GM10266 (cell line): ENCODE measurements around the gene CA10.

Experiments used
- DNase-seq: peaks from one replicate; pipeline ENCODE4 v3.0.0; 2012; ENCODE audit errors: extremely low spot score
- TF ChIP-seq, protein P1 (sequence below): IDR thresholded peaks from 2 replicates; pipeline ENCODE4 v1.5.1; 2012; ENCODE audit warnings: mild to moderate bottlenecking, low read depth; ENCODE audit not compliant: control insufficient read depth, insufficient read depth; ENCODE audit errors: missing control alignments

The CA10 gene

DNA sequence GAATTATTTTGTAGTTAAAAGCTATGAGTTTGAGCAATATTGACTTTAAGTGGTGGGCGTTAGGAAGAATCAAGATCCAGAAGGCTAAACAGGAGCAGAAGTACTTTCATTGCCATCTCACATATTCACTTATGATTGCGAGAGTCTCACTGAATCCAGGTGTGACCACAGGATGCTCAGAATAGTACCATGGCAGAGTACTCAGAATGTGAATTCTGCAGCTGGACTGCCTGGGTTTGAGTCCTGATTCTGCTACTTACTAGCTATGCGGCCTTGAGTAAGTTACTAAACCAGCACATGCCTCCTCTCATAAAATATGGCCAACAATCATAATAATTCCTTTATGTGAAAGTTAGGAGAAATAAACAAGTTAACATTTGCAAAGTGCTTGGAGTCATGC is 109.5 kb downstream of the CA10 start:
- TF ChIP-seq, protein P1, sequence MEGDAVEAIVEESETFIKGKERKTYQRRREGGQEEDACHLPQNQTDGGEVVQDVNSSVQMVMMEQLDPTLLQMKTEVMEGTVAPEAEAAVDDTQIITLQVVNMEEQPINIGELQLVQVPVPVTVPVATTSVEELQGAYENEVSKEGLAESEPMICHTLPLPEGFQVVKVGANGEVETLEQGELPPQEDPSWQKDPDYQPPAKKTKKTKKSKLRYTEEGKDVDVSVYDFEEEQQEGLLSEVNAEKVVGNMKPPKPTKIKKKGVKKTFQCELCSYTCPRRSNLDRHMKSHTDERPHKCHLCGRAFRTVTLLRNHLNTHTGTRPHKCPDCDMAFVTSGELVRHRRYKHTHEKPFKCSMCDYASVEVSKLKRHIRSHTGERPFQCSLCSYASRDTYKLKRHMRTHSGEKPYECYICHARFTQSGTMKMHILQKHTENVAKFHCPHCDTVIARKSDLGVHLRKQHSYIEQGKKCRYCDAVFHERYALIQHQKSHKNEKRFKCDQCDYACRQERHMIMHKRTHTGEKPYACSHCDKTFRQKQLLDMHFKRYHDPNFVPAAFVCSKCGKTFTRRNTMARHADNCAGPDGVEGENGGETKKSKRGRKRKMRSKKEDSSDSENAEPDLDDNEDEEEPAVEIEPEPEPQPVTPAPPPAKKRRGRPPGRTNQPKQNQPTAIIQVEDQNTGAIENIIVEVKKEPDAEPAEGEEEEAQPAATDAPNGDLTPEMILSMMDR, result no peak
- DNase-seq, result no peak

DNA sequence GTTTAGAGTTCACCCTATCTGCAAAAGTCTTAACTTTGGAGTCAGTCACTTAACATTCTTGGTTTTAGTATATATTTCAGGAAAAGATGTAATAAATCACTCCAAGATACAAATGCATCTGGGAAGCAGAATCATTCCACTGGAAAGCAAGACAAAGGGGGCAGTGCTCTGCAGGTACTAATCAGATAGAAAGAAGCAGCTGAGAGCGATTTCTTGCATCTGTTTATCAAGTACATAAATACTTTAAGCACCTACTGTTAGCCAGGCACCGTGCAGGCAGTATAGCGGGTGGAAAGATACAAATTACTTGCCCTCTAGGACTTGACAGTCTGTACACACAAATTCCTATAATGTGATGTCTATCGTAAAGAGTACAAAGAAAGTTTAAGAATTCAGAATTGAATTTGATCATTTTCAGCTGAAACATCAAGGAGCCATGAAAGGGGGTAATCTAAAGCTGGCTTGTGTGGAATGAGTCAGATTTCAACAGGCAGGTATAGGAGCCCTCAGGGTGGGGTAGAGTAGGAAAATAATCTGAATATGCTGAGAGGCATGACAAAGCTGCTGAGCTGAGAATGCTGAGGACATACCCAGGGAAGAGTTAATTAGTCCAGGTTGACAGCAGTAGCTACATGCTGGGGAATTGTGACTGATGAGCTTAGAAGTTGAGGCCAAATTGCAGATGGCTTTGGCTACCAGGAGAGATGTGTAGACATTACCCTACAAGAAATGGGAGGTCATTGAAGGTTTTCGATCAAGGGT is 110.2 kb downstream of the CA10 start:
- TF ChIP-seq, protein P1, result no peak
- DNase-seq, result no peak

DNA sequence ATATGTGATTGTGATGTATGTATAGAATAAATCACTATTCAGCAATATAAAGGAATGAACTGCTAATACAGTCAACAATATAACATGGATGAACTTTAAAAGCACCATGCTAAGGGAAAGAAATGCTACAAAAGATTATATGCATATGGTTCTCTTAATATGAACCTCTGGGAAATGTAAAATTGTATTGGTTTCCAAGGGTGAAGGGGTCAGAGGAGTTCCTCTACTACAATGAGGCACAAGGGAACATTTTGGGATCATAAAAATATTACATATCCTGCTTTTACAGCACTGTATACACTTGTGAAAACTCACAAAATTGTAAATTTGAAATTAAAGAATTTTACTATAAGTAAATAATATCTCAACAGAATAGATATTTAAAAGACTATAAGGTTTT is 111.4 kb downstream of the CA10 start:
- no peak for DNase-seq
- TF ChIP-seq, protein P1, result no peak

- TF ChIP-seq, protein P1, result no peak
- DNase-seq, result no peak
Measured at GRCh38 chr17:52041123-52041617, 117.3 kb downstream of the CA10 start.

- TF ChIP-seq, protein P1, result no peak
- no peak for DNase-seq
Measured at GRCh38 chr17:52036416-52036815, 122.1 kb downstream of the CA10 start.

- DNase-seq, result no peak
- TF ChIP-seq, protein P1, result no peak
Measured at GRCh38 chr17:52035336-52035915, 123.1 kb downstream of the CA10 start.

DNA sequence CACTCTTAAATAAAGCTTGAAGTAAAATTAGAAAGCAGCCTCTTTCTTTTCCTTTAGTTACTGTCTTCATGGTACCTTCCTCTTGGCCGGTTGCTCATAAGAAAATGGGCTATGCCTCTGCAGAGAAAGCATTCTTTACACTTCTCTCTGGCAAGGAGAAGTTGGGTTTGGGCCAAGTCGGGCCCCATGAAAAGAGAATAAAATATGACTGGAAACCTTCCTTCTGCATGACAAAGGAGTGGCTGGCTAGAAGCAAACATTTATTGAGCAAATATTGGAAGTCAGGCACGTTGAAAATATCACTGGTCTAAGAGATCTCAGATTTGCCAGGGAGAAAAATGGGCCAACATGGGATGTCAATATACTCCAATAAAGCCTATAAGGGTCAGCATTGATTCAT is 126.1 kb downstream of the CA10 start:
- TF ChIP-seq, protein P1, result no peak
- no peak for DNase-seq
